GM21360 (cell line): ENCODE measurements around the gene USHBP1.

Experiments used
- ATAC-seq: cut with Tn5 transposase; IDR thresholded peaks from one replicate; pipeline ENCODE4 v1.9.1; 2021; ENCODE audit warnings: mild to moderate bottlenecking, moderate library complexity; ENCODE audit not compliant: unreplicated experiment

Gene USHBP1

DNA sequence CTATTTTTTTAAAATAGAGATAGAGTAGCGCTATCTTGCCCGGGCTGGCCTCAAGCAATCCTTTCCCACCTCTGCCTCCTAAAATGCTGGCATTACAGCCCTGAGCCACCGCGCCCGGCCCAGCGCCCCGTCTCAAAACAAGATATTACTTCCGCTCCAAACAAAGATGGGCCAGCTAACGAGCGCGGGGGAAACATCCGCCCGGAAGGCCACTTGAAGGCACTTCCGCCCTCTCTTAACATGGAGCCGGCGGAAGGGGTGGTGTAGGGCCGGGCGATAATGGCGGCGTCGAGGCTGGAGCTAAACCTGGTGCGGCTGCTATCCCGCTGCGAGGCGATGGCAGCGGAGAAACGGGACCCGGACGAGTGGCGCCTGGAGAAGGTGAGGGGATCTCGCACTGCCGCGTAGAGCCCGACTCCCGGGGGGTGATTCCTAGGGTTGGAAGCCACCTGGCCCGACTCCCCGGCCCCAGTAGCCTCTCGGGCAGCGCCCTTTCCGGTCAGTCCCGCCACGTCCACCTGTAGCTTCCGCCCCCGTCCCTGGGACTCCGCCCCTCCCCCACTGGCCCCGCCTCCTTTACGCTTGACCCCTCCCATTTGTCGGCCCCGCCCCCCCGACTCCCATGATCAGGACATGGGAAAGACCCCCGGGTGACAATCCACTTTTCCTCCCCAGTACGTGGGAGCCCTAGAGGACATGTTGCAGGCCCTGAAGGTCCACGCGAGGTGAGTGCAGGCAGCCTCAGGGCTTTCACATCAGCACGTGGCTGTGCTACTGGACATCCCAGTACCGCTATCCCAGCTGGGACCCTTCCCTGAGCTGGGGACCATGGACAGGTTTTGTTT, 49.2 kb downstream of the USHBP1 start, which contains the start of gene USE1:
Gene USE1, plus strand, starts transcription at position 231 of the 845 bp plus-strand sequence. Its CDS starts 49 bp downstream, at position 280.
- ATAC-seq = no peak

DNA sequence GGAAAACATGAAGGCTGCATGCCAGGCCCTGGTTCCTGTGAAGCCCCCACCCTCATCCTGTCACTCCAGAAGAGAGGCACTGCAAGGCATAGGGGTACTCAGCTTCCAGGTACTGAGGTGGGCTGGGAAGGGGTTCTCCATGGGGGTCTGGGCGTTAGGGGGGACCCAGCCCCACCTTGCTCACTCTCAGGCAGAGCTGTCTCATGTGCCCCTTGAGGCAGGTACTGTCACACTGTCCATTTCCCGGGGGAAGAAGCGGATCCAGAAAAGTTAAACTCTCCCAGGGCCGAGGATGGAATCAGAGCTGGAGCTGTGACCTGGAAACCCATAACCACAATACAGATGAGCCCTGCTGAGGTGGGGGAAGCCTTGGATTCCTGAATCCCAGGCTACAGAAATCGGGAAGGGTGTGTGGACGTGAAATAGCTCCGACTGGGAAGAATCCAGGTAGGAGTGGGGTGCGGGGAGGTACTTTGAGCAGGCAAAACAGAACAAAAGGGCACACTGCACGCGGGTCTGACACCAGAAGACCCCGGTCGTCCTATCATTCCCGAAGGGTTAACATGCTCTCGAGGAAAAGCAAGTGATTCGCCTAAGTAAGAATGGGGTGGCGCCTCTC, 49.9 kb downstream of the USHBP1 start:
- no peak for ATAC-seq

DNA sequence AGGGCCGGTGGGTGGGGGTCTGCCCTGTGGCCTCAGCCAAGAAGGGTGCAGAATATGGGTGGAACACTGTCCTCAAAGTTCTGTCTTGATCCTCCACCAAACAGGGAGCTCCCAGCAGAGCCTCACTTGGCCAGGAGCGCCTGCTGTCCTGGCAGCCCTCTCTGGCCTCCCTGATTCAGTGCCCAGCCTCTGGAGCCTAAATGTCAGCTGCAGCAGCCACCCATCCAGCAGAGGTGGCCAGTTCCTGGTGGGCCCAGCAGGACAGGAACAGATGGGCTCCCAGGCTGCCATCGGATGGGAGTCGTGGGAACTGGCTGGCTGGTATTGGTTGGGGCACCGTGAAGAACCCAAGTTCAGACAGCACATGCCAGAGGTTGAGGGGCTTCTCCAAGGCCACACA, 51.2 kb downstream of the USHBP1 start:
- no peak for ATAC-seq

DNA sequence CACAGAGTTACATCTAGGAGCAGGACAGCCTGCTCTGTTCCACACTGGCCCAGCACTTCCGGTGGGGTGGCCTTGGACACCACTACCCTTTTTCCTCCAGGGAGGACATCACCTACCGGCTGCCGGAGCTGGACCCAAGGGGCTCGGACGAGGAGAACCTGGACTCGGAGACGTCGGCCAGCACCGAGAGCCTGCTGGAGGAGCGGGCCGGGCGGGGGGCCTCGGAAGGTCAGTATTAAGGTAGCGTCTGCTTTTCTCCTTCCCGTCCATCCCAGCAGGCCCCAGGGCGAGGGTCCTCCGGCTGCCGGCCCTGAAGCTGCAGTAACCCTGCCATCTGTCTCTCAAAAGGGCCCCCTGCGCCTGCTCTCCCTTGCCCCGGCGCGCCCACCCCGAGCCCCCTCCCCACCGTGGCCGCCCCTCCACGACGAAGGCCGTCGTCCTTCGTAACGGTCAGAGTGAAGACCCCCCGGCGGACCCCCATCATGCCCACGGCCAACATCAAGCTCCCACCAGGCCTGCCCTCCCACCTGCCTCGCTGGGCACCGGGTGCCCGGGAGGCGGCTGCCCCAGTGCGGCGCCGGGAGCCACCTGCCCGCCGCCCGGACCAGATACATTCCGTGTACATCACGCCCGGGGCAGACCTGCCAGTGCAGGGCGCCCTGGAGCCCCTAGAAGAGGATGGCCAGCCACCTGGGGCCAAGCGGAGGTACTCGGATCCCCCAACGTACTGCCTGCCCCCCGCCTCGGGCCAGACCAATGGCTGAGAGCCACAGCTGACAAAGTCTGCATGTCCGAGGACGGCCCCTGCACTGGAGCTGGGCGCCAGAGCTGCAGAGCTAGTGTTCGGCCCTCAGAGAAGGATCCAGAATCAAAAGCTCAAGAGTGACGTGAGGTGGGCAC, 52.7 kb downstream of the USHBP1 start:
- ATAC-seq = no peak

DNA sequence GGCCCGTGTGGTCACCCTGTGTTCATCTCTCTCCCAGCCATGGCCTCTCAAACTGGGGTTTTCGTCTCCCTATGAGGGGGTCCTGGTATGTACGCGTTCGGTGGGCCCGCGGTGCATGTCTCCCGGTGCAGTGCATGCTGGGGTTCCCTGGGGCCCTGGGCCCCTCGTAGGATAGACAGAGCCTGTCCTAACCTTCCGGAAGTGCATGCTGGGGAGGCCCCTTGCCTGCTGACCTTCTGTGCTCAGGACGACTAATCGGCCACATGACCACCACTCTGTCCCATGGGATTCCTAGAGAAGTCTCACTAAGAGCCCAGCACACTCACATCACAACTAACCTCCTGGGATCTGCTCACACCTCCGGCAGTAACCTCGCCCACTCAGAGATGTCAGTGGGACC, 54.2 kb downstream of the USHBP1 start:
- no peak for ATAC-seq

DNA sequence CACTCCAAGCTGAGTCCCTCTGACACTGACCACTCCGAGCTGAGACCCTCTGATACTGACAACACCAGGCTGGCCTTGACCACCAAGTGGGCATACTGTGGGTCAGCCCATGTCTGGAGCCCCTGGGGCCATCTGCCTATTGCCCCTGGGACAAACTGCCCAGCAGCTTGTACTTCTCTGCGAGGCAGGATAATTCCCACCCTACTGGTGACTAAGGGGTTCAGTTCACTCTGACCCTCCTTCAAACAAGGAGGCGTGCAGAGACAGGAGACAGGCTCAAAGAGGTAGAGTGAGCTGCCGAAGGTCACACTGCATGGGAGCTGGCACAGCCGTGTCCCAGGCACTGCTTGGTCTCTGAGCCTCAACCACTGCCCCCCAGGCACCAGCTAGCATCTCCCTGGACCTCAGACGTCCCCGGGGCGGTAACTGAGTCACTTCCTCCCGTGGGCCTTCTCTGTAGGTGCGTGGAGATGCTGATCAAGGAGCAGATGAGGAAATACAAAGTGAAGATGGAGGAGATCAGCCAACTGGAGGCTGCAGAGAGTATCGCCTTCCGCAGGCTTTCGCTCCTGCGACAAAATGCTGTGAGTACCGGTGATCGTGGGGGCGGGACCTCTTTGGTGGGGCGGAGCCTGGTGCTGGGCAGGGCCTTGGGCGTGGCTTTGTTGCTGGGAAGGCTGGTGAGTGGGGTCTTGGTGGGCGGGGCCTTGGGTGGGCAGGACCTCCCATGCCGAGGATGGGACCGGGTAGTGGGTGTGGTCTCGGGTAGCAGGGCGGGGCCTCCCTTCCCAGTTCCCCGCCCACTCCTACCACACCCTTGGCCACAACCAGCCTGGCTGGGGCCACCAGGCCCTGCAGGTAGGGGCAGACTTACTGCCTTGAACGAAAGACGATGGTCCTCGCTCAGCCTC, 55.2 kb downstream of the USHBP1 start:
- ATAC-seq = no peak

DNA sequence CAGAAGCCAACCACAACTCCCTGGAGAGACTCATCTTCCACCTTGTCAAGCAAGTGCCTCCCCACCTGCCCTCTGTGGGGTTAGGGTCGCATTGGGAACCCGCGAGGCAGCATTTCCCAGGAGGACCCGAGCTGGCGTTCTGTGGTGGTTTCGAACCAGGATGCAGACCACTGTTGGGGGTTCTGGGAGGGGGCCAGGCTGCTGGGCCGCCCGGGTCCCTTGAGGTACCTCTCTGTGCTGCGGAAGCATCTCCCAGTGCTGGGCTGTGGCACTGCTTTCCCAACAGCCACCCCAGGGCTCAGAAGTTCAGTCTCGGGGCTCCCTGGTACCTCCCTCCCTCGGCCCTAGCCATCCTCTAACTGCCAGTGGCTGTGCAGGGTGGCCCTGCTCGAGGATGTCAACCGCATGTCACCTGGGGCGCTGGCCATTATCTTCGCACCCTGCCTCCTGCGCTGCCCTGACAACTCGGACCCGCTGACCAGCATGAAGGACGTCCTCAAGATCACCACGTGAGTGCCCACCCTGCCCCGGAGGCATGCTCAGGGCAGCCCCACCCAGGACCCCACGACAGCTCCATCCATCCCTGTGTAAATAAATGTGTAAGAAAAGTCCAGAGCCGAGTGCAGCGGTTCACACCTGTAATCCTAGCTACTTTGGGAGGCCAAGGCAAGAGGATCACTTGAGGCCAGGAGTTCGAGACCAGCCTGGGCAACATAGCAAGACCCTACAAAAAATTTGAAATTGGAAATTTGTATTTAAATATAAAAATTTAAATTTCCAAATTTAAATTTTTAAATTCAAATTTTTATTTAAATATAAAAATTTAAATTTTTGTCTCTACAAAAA, 57.6 kb downstream of the USHBP1 start:
- ATAC-seq = no peak

DNA sequence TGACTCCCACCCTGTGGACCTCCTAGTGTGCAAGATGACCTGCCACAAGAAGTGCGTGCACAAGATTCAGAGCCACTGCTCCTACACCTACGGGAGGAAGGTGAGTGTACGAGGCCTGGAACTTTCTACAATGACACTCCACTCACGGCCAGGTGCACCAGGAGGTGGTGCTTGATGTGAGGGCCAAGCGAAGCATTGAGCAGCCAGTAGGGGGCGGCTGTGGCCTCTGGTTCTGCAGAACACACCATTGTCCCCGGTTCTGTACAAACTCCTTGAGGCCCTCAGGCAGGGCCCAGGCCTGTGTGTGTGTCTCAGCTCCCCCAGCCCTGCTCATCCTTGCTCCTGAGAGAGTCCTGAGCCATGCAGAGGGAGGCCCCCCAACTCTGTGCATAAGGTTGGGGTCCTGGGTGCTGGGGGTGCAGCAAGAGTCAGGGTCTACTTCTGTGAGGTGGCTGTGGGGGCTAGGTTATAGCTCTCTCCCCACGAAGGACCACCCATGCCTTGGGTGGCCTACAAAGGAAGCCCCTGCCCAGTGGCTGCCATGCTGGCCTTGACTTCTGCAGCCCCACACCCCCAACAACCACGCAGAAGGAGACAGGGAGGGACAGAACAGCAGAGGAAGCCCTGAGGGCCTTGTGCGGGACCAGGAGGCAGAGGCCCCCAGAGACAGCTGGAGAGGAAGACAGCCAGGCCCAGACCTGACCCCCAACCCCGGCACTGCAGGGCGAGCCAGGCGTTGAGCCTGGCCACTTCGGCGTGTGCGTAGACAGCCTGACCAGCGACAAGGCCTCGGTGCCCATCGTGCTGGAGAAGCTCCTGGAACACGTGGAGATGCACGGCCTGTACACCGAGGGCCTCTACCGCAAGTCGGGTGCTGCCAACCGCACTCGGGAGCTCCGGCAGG, 59.1 kb downstream of the USHBP1 start:
- no peak for ATAC-seq

DNA sequence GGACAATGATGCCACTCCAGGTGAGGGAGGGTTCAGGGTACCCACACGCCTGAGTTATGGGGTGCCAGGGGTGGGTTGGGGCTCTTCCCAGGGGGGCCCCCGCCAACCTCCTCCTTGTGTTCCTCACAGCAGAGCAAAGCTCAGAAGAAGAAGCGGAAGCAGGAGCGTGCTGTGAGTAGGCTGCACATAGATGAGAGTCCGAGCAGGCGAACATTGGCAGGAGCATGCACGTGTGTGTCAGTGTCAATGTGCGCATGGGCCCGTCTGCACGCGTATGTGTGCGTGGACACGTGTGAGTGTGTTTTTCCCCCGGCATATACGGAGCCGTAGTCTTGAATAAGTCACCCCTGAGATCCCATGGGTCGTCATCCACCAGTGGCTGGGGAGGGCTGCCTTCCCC, 61.8 kb downstream of the USHBP1 start:
- no peak for ATAC-seq

DNA sequence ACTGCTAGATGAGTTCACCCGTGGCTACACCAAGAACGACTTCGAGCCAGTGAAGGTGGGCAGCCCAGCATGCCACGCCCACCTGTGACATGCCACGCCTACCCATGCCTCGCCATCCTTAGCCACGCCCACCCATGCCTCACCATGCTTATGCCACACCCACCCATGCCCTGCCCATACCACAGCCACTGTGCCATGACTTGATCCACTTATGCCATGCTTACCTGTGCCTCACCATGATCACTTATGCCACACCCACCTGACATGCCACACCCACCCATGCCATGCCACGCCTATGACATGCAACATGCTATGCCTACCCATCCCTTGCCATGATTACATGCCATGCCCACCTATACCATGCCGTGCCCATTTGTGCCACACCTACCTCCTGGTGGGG, 62.3 kb downstream of the USHBP1 start:
- no peak for ATAC-seq

DNA sequence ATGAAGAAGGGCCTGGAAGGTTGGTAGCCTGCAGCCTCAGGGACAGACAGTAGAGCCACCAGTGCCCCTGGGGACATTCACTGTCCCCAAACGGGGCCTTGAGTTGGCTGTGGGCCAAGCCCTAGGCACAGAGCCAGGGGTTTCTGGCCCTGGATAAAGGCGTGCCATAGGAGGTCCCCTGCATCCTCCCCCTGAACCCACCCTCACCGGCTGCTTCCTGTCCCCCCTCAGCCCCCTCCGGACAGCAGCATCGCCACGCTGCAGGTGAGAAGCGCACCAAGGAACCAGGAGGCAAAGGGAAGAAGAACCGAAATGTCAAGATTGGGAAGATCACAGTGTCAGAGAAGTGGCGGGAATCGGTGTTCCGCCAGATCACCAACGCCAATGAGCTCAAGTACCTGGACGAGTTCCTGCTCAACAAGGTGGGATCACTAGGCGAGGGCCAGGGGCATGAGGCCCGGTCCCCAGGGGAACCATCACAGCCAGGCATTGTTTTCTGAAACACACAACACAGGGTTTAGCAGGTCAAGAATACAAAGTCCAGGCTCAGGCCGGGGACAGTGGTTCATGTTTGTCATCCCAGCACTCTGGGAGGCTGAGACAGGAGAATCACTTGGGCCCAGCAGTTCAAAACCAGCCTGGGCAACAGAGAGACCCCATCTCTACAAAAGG, 64.0 kb downstream of the USHBP1 start:
- ATAC-seq = no peak
